ENCODE results near the gene ZNF383. TPM values are rescaled to one million over a fixed set of nuclear protein-coding genes. Genes with fewer than 3 reads are reported as not detected.
A peak's percentile ranks its signal among the peaks of the same experiment; 100 is the strongest.
"Not testable (repeated sequence)": the region's sequence is repeated elsewhere in the genome, so short reads cannot be mapped to it uniquely, and the experiment has no call there.

ZNF383 gene
- 10 to 100 TPM; 14.3 to 15.1 TPM for total RNA-seq

DNA sequence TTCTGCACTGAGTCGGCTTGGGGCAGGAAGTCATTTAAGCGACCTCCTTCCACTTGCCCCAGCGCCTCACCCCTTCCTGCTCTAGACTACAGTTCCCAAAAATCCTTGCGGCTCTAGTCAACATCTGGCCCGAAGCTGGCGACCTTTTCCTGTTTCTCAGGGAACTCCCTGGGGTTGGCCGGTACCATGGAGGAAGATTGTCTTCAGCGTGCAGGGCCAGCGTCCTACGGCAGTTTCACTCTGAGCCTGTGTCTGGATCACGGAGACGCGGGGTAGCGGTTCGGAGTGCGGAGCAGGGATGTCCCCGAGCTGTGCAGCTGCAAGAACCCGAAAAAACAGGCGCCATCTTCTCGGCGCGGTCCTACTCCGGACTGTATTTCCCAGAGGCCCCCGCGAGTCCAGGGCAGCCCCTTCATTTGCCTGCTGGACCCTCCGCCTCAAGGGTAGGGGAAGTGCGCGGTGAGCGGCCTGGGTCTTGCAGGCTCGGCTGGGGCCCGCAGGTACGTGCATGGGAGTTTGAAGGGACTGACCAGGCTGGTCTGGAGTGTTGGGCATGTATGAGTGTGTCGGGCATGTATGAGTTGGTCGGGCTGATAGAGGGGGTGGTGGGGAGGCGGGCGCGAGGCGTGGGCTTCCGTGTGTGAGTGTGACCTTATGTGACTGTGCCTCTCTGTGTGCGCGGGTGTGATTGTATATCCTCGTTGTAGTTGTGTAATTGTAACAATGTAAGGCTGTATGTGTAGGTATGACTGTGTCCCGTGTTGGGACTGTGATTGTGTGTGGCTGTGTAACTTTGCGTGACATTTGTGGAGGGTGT, at the start of gene ZNF383:
Gene ZNF383 (plus strand): TSS at position 440 of the 817 bp plus-strand sequence. CDS start 12,240 bp downstream, outside the sequence.
- ATAC-seq (replicated peaks in 1 of 2): peak; percentile 87 to 88
- Mint-ChIP-seq H3K4me1 (ENCODE audit: low read depth) (peaks cover 29% of the 10 kb centered on the region), H3K27ac (peak within 1 kb of the TSS; percentile 86), H3K36me3 (ENCODE audit: insufficient read depth in 2 of 2) (peaks cover 23 to 51% of the 10 kb centered on the region in 2 donors), H3K4me3 (peak within 1 kb of the TSS; percentile 89 to 90), H3K27me3 (ENCODE audit: low read depth) (no peaks in the 10 kb centered on the region), H3K9me3 (peaks cover 4 to 11% of the 10 kb centered on the region in 2 donors)
- DNase-seq: peak; percentile 84 to 90

DNA sequence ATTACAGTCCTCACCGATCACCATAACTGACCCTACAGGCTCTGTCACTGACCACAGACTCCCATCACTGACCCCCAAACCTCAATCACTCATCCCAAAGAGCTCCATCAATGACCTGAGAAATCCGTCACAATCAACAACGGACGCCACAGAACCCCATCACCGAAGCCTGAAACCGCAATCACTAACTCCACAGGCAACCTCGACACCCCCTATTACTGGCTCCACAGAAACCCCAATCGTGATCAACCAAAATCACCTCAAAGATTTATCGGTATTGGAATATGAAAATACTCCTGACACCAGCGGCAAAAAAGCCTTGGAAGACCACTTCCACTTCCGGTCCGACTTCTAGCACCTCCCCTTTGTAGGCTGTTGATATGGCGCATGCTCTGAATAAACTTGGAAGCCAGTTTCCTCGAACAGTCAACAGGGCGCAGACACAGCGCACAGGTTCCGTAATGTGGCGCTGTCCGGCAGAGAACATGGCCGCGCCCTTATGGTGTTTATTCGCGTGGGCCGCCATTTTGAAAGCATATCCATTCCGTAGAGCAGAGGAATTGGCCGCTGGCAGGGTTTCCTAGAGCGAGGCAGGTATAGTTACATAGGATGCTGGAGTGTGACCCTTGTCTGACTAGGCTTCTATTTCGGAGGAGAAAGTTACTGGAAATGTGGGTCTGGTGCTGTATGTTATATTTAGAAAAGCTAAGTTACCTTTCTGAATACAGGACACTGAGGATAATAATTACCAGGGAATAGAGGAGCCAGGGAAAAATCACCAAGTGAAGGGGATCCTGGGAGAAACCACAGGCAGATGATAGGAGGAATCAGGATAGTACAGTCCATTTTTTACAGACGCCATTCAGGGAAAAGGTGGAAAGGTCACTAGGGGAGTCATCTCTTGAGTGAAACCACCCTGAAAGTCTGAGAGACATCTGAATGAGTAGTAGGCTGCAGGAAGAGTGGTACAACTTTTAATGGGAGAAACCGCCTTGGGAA, 45.3 kb upstream of the ZNF383 start, which contains the start of gene ZNF585A:
Gene ZNF585A (minus strand): TSS at position 328 of the 999 bp plus-strand sequence. CDS start 2,785 bp downstream, outside the sequence.
- DNase-seq (peak; percentile 88 to 90), ATAC-seq (replicated peaks in 1 of 2) (peak; percentile 100)
- Mint-ChIP-seq H3K27ac (no peak within 1 kb of the TSS), H3K27me3 (ENCODE audit: low read depth) (no peaks in the 10 kb centered on the region), H3K9me3 (peaks cover 12 to 20% of the 10 kb centered on the region in 2 donors), H3K4me3 (peak within 1 kb of the TSS in 1 of 2 donors; percentile 37), H3K4me1 (ENCODE audit: low read depth) (no peaks in the 10 kb centered on the region), H3K36me3 (ENCODE audit: insufficient read depth in 2 of 2) (peaks cover 27 to 39% of the 10 kb centered on the region in 2 donors)

DNA sequence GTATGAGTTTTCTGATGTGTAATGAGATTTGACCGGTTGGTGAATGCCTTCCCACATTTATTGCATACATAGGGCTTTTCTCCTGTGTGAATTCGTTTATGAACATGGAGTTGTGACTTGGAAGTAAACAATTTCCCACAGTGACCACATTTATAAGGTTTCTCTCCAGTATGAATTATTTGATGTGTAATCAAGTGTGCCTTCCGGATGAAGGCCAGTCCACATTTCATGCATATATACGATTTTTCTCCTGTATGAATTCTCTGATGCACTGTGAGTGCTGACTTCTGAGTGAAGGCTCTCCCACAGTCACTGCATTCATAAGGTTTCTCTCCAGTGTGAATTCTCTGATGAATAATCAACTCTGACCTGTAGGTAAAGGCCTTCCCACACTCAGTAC, 31.9 kb upstream of the ZNF383 start:
- not testable (repeated sequence) for H3K27ac Mint-ChIP-seq; H3K4me1 Mint-ChIP-seq (ENCODE audit: low read depth); ATAC-seq (replicated peaks in 1 of 2); H3K27me3 Mint-ChIP-seq (ENCODE audit: low read depth); DNase-seq; H3K4me3 Mint-ChIP-seq
- Mint-ChIP-seq H3K36me3 (ENCODE audit: insufficient read depth in 2 of 2) (peaks cover 42 to 73% of the 10 kb centered on the region in 2 donors), H3K9me3 (peaks cover 14 to 41% of the 10 kb centered on the region in 2 donors)

DNA sequence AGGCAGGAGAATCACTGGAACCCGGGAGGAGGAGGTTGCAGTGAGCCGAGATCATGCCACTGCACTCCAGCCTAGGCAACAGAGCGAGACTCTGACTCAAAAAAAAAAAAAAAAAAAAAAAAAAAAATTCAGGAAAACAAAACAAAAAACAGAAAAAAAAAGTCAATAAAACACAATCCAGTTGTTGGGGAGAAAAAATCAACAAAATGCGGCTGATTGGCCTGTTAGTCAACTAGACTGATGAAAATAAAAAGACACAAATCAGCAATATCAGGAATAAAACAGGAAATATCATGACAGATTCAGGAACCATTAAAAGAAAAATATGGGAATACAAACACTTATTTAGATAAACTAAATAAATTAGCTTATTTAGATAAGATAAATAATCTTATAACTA, 22.8 kb upstream of the ZNF383 start:
- H3K27me3 Mint-ChIP-seq (ENCODE audit: low read depth); DNase-seq; H3K4me3 Mint-ChIP-seq; ATAC-seq (replicated peaks in 1 of 2); H3K4me1 Mint-ChIP-seq (ENCODE audit: low read depth); H3K27ac Mint-ChIP-seq: not testable (repeated sequence)
- H3K36me3 Mint-ChIP-seq (ENCODE audit: insufficient read depth in 2 of 2): peaks cover 31 to 63% of the 10 kb centered on the region in 2 donors
- peaks cover 12 to 19% of the 10 kb centered on the region in 2 donors for H3K9me3 Mint-ChIP-seq

DNA sequence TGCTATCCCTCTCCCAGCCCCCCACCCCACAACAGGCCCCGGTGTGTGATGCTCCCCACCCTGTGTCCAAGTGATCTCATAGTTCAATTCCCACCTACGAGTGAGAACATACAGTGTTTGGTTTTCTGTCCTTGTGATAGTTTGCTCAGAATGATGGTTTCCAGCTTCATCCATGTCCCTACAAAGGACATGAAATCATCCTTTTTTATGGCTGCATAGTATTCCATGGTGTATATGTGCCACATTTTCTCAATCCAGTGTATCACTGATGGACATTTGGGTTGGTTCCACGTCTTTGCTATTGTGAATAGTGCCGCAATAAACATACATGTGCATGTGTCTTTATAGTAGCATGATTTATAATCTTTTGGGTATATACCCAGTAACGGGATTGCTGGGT, 20.9 kb upstream of the ZNF383 start:
- not testable (repeated sequence) for DNase-seq; H3K4me1 Mint-ChIP-seq (ENCODE audit: low read depth); H3K27me3 Mint-ChIP-seq (ENCODE audit: low read depth); H3K4me3 Mint-ChIP-seq; H3K27ac Mint-ChIP-seq; ATAC-seq (replicated peaks in 1 of 2)
- Mint-ChIP-seq H3K36me3 (ENCODE audit: insufficient read depth in 2 of 2) (peaks cover 26 to 58% of the 10 kb centered on the region in 2 donors), H3K9me3 (peaks cover 9 to 17% of the 10 kb centered on the region in 2 donors)

DNA sequence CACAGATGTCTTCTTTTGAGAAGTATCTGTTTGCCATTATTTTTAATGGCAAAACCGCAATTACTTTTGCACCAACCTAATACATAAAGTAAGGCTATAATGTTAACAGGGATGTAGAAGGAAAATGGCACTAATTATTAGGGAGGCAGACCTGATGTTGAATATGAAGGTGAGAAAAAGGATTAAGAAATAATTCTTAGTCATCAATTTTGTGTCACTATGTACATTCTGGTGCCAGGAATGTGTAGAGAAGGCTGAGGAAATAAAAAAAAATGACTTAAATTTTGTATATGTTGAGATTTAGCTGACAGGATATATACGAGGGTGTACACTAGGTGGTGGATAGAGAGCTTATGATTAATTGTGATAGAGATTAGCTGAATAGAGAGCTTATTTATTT, 20.2 kb upstream of the ZNF383 start:
- Mint-ChIP-seq H3K9me3 (peaks cover 8 to 16% of the 10 kb centered on the region in 2 donors), H3K4me3 (no peak overlapping the region), H3K36me3 (ENCODE audit: insufficient read depth in 2 of 2) (peaks cover 25 to 60% of the 10 kb centered on the region in 2 donors), H3K4me1 (ENCODE audit: low read depth) (no peaks in the 10 kb centered on the region), H3K27me3 (ENCODE audit: low read depth) (no peaks in the 10 kb centered on the region), H3K27ac (no peak overlapping the region)
- ATAC-seq (replicated peaks in 1 of 2) (no peak), DNase-seq (no peak)

DNA sequence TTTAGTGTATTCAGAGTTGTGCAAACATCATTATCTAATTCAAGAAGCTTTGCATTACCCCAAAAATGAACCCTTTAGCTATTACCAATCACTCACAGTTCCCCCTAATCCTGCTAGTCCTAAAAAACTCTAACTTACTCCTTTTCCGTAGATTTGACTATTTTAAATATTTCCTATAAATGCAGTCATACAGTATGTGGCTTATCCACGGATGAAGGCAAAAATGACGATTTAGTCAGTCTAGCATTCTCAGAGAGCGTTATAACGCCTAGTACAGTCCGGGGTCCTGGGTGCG, 587 bp upstream of the ZNF383 start:
- H3K36me3 Mint-ChIP-seq (ENCODE audit: insufficient read depth in 2 of 2): peaks cover 25 to 51% of the 10 kb centered on the region in 2 donors
- no peak for DNase-seq
- ATAC-seq (replicated peaks in 1 of 2): no peak
- peaks cover 29% of the 10 kb centered on the region for H3K4me1 Mint-ChIP-seq (ENCODE audit: low read depth)
- H3K9me3 Mint-ChIP-seq: peaks cover 6 to 12% of the 10 kb centered on the region in 2 donors
- H3K27me3 Mint-ChIP-seq (ENCODE audit: low read depth): no peaks in the 10 kb centered on the region
- peak overlapping the region; percentile 89 to 90 for H3K4me3 Mint-ChIP-seq
- H3K27ac Mint-ChIP-seq: peak overlapping the region; percentile 86

DNA sequence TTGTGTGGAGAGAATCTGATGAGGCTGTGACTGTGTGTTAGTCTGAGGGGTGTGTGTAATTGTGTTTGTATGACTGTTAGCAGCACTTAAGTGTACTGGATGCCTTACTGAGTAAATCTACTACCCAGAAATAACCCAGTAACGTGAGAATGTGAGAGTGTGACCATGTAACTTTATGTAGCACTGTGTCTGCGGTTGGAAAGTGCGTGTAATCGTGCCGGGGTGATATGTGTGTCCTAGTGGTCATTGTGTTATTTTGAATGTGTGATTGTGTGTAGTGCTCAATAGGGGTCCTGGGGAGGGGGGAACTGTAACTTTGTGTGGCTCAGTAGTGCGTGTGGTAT, 550 bp downstream of the ZNF383 start:
- Mint-ChIP-seq H3K36me3 (ENCODE audit: insufficient read depth in 2 of 2) (peaks cover 25 to 52% of the 10 kb centered on the region in 2 donors), H3K27ac (peak overlapping the region; percentile 86), H3K27me3 (ENCODE audit: low read depth) (no peaks in the 10 kb centered on the region), H3K9me3 (peaks cover 4 to 11% of the 10 kb centered on the region in 2 donors), H3K4me3 (peak overlapping the region; percentile 89 to 90), H3K4me1 (ENCODE audit: low read depth) (peaks cover 29% of the 10 kb centered on the region)
- DNase-seq (peak; percentile 40 to 46), ATAC-seq (replicated peaks in 1 of 2) (peak; percentile 42 to 56)

DNA sequence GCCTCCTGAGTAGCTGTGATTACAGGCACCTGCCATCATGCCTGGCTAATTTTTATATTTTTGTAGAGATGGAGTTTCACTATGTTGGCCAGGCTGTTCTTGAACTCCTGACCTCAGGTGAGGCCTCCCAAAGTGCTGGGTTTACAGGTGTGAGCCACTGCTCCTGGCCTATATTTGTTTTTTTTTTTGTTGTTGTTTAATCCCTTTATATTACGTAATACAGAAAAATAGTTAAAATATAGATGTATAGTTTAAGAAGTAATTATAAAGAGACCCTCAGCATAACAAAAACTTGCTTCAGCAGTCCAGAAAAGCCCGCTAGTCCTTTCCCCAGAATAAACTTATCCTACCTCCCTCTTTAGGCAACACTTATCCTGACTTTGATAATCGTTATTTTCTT, 2.4 kb downstream of the ZNF383 start:
- Mint-ChIP-seq H3K27ac (peak overlapping the region; percentile 62), H3K9me3 (peaks cover 3 to 9% of the 10 kb centered on the region in 2 donors), H3K27me3 (ENCODE audit: low read depth) (no peaks in the 10 kb centered on the region), H3K36me3 (ENCODE audit: insufficient read depth in 2 of 2) (peaks cover 25 to 55% of the 10 kb centered on the region in 2 donors), H3K4me1 (ENCODE audit: low read depth) (peaks cover 29% of the 10 kb centered on the region), H3K4me3 (peak overlapping the region in 1 of 2 donors; percentile 89)
- DNase-seq (no peak), ATAC-seq (replicated peaks in 1 of 2) (no peak)

DNA sequence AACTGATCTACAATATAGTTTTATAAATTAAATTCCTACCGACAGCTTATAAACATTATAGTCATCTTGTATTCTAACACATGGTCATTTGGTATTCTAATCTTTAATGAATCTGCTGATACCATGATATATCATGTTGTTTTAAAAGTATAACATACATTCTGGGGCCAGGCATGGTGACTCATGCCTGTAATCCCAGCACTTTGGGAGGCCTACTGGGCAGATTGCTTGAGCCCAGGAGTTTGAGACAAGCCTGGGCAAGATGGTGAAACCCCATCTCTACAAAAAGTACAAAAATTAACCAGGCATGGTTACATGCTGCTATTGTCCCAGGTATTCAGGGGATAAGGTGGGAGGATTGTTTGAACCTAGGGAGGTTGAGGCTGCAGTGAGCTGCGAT, 3.1 kb downstream of the ZNF383 start:
- H3K9me3 Mint-ChIP-seq: peaks cover 5 to 10% of the 10 kb centered on the region in 2 donors
- peak overlapping the region; percentile 62 for H3K27ac Mint-ChIP-seq
- no peak overlapping the region for H3K4me3 Mint-ChIP-seq
- DNase-seq: no peak
- H3K27me3 Mint-ChIP-seq (ENCODE audit: low read depth): no peaks in the 10 kb centered on the region
- peaks cover 28 to 57% of the 10 kb centered on the region in 2 donors for H3K36me3 Mint-ChIP-seq (ENCODE audit: insufficient read depth in 2 of 2)
- no peak for ATAC-seq (replicated peaks in 1 of 2)
- H3K4me1 Mint-ChIP-seq (ENCODE audit: low read depth): peaks cover 29% of the 10 kb centered on the region

DNA sequence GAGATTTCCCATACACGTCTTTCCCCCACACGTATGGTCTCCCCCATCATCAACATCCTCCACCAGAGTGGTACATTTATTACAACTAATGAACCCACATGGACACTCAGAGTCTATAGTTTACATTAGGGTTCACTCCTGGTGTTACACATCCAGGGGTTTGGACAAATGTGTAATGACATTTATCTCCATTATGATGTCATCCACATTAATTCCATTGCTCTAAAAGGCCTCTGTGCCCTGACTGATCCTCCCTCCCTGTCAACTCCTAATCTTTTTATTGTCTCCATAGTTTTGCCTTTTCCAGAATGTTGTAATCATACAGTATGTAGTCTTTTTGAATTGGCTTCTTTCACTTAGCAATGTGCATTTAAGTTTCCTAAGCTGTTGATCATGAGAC, 8.2 kb downstream of the ZNF383 start:
- Mint-ChIP-seq H3K4me3 (no peak overlapping the region), H3K4me1 (ENCODE audit: low read depth) (no peaks in the 10 kb centered on the region), H3K27ac (no peak overlapping the region), H3K27me3 (ENCODE audit: low read depth) (no peaks in the 10 kb centered on the region), H3K36me3 (ENCODE audit: insufficient read depth in 2 of 2) (peaks cover 37 to 58% of the 10 kb centered on the region in 2 donors), H3K9me3 (peaks cover 17 to 20% of the 10 kb centered on the region in 2 donors)
- ATAC-seq (replicated peaks in 1 of 2) (no peak), DNase-seq (no peak)

DNA sequence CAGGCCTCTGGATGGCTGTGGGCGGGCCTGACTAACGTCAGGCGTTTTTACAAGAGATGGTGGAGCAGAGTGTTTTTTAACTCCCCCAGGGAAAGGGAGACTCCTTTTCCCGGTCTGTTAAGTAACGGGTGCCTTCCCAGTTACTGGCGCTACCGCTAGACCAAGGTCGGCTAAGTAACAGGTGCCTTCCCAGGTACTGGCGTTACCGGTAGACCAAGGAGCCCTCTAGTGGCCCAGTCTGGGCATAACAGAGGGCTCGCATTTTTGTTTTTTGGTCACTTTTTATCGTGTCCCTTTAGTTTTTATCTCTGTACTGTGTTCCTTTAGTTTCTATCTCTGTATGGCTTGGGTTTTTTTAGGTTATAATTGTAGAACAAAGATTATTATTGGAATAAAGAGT, 10.0 kb downstream of the ZNF383 start:
- Mint-ChIP-seq H3K27ac (no peak overlapping the region), H3K9me3 (peaks cover 15 to 20% of the 10 kb centered on the region in 2 donors), H3K36me3 (ENCODE audit: insufficient read depth in 2 of 2) (peaks cover 37 to 56% of the 10 kb centered on the region in 2 donors), H3K27me3 (ENCODE audit: low read depth) (no peaks in the 10 kb centered on the region), H3K4me1 (ENCODE audit: low read depth) (no peaks in the 10 kb centered on the region), H3K4me3 (no peak overlapping the region)
- no peak for ATAC-seq (replicated peaks in 1 of 2)
- peak; percentile 33 to 42 for DNase-seq

DNA sequence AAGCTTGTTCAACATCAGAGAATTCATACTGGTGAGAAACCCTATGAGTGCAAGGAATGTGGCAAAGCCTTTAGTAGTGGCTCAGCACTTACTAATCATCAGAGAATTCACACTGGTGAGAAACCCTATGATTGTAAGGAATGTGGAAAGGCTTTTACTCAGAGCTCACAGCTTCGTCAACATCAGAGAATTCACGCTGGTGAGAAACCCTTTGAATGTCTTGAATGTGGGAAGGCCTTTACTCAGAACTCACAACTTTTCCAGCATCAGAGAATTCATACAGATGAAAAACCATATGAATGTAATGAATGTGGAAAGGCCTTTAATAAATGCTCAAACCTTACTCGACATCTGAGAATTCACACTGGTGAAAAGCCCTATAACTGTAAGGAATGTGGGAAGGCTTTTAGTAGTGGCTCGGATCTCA, 25.2 kb downstream of the ZNF383 start:
- no peaks in the 10 kb centered on the region for H3K4me1 Mint-ChIP-seq (ENCODE audit: low read depth)
- peaks cover 41 to 71% of the 10 kb centered on the region in 2 donors for H3K36me3 Mint-ChIP-seq (ENCODE audit: insufficient read depth in 2 of 2)
- H3K27ac Mint-ChIP-seq: no peak overlapping the region
- no peak overlapping the region for H3K4me3 Mint-ChIP-seq
- peaks cover 18 to 22% of the 10 kb centered on the region in 2 donors for H3K9me3 Mint-ChIP-seq
- ATAC-seq (replicated peaks in 1 of 2) (no peak), DNase-seq (no peak)
- H3K27me3 Mint-ChIP-seq (ENCODE audit: low read depth): no peaks in the 10 kb centered on the region
